Brain microvascular endothelial cell (primary cell): ENCODE measurements around the gene ADRB2.
A peak's percentile ranks its signal among the peaks of the same experiment; 100 is the strongest.

Experiments
- DNase-seq: peaks from one replicate; pipeline ENCODE4 v3.0.0-alpha.2; 2020
- H3K27ac ChIP-seq: fragments of 250-450 bp; sonication (Bioruptor Pico); 2 replicates; pipeline ENCODE4 v1.5.1; 2020; ENCODE audit warnings: mild to moderate bottlenecking, moderate library complexity
- H3K27me3 ChIP-seq: fragments of 250-450 bp; sonication (Bioruptor Pico); replicated peaks from 2 replicates; pipeline ENCODE4 v1.5.1; 2020; ENCODE audit warnings: mild to moderate bottlenecking
- H3K36me3 ChIP-seq: fragments of 250-450 bp; sonication (Bioruptor Pico); replicated peaks from 2 replicates; pipeline ENCODE4 v1.5.1; 2020; ENCODE audit warnings: mild to moderate bottlenecking
- H3K4me3 ChIP-seq: 2 replicates; pipeline ENCODE4 v1.5.1; 2011; ENCODE audit warnings: low read depth, mild to moderate bottlenecking, control low read depth, low read length, moderate library complexity
- CTCF ChIP-seq: IDR thresholded peaks from 2 replicates; pipeline ENCODE4 v1.5.1; 2011; ENCODE audit warnings: low read depth, mild to moderate bottlenecking, moderate library complexity, low read length, control low read depth, inconsistent platforms; ENCODE audit errors: missing control alignments
- in situ Hi-C: cut with HindIII; loops from 2 replicates; pipeline ENCODE4 v1.10.0; 2017; ENCODE audit warnings: low sequenced_read_pairs, low pct_ligation_motif_present

Gene ADRB2

GRCh38 chr5:148820461-148821395 is 5.7 kb upstream of the ADRB2 start:
- H3K36me3 ChIP-seq: no peaks in the 10 kb centered on the region
- DNase-seq: no peak
- in situ Hi-C loops: no loop called here

GRCh38 chr5:148823871-148824270 is 2.5 kb upstream of the ADRB2 start:
- Histone ChIP-seq H3K36me3 (no peaks in the 10 kb centered on the region), H3K27ac (no peak overlapping the region), H3K27me3 (no peaks in the 10 kb centered on the region), H3K4me3 (no peak overlapping the region)
- in situ Hi-C loops: no loop called here
- no peak for DNase-seq
- no peak for TF ChIP-seq CTCF

More at GRCh38 chr5:148820461-148821395, 5.7 kb upstream of the ADRB2 start:
- Histone ChIP-seq H3K4me3 (no peak overlapping the region), H3K27me3 (no peaks in the 10 kb centered on the region), H3K27ac (no peak overlapping the region)
- TF ChIP-seq CTCF: peak; percentile 78

GRCh38 chr5:148825716-148826052 is 727 bp upstream of the ADRB2 start:
- in situ Hi-C loops: no loop called here
- no peak for DNase-seq
- TF ChIP-seq CTCF: no peak
- no peaks in the 10 kb centered on the region for H3K27me3 ChIP-seq
- H3K36me3 ChIP-seq: no peaks in the 10 kb centered on the region
- H3K4me3 ChIP-seq: peak overlapping the region; percentile 77
- no peak overlapping the region for H3K27ac ChIP-seq

GRCh38 chr5:148826739-148827070 is 294 bp downstream of the ADRB2 start:
- TF ChIP-seq CTCF: no peak

GRCh38 chr5:148827723-148828122 is 1.3 kb downstream of the ADRB2 start:
- Histone ChIP-seq H3K4me3 (no peak overlapping the region), H3K36me3 (no peaks in the 10 kb centered on the region), H3K27ac (no peak overlapping the region), H3K27me3 (no peaks in the 10 kb centered on the region)
- in situ Hi-C loops: no loop called here
- no peak for DNase-seq
- no peak for TF ChIP-seq CTCF

More at GRCh38 chr5:148826739-148827070, 294 bp downstream of the ADRB2 start:
- Histone ChIP-seq H3K27ac (no peak overlapping the region), H3K27me3 (no peaks in the 10 kb centered on the region), H3K36me3 (no peaks in the 10 kb centered on the region), H3K4me3 (peak overlapping the region; percentile 77)
- in situ Hi-C loops: no loop called here
- DNase-seq: no peak
